Stimulated activated CD8-positive, alpha-beta memory T cell treated with anti-CD3 and anti-CD28 coated beads, Interleukin-12 subunit alpha, Interleukin-12 subunit beta, amount 100 ng/mL, for 24 hours (primary cell): ENCODE data around the gene ANO10.
"Not testable (repeated sequence)": the region's sequence is repeated elsewhere in the genome, so short reads cannot be mapped to it uniquely, and the experiment has no call there.

ENCODE experiments used
- DNase-seq: peaks from one replicate; pipeline ENCODE4 v3.0.0-alpha.2; 2020; ENCODE audit errors: extremely low read depth

ANO10 gene

DNA sequence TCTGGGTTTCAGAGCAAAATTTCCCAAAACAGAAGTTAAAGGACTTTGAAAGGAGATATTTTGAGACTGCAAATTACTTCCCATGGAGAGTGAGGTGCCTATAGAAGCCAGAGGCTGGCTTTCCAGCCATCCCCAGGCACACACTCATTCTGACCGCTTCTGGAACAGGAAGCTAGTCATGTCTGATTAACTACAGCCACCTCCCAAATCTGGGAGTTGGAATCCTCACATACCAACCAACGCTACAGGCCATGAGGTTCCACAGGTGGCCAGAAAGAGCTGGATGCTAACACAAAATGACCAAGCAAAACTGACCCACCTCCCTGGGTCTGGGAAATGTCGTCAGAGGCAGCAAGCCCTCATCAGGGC lies 248.3 kb downstream of the ANO10 start:
- DNase-seq = no peak

DNA sequence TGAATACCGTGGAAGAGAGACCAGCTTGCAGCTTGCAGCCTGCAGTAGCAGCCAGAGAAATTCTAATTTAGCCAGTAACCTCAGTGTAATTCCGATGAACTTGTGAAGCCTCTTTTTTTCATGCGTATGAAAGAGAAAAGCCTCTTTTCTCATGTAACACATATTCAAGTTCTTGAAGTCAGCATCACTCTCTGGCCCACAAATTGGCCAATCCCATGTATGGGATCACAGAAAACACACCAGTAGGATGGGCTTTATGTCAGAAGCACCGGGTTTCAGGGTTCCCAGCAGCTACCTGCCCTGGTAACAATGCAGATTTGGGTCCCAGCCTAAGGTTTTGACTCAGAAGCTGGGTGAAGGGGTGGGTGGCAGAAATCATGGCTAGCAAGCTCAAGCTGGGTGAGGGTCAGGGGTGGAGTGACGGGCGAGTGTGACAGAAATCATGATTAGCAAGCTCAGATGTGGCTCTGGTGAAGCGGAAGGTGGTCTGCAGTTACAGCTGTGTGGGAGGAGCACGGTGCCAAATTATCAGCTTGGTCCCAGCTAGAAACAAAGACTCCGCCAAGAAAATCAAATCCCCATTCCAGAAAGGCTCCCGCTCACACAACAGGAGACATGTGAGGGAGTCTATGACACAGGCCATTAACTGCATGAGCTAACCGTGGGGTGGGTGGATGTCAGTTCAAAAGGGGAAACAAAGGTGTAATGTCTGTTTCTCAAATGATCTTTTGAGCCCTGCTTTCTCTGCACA lies 248.8 kb downstream of the ANO10 start:
- DNase-seq = no peak

DNA sequence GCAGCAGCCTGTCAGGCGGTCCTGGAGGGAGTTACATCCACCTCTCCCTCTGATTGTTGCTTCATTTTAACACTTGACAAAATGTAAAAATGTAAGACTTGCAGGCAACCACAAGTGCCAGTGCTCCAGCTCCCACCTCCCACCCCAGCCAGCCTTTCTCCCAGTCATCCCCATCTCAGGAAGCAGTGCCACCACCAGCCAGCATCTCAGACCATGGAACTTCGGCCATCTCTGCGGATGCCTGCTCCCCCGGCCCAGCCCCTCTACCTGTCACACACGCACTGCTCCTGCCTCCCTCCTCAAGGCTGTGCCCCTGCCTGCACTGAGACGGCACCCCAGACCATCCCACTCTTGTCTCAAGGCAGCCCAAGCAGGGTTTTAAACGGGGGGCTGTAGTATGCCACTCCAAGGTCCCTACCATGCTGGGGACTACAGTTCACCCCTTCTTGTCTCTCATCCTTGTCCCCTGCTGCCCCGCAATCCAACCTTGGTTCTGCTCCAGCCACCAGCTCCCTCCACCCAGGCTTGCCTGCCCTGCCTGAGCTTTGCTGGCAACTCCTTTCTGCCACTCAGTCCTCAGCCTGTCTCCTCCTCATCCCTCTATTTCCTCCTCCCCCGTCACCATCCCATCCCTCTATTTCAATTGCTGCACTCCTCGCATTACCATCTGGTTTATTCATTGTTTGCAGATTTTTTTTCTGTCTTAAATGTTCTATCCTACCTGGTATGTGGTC lies 249.6 kb downstream of the ANO10 start:
- no peak for DNase-seq

DNA sequence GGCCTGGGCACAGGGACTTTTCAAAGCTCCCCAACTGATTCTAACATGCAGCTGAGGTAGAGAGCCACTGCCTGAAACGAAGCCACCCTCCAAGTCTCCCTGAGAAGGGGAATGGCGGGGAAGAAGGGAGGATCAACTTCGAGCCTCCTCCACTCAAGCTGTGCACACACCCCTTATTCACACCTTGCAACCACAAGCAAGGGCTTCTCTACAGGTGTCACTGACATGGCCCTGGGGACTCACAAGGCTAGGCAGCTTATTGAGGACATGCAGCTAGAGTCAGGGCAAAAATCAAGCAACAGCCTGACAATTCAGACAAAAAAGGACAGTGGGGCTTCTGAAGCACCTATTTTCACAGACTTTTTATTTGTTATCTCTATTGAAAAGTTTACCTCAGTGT lies 250.3 kb downstream of the ANO10 start:
- DNase-seq = no peak

DNA sequence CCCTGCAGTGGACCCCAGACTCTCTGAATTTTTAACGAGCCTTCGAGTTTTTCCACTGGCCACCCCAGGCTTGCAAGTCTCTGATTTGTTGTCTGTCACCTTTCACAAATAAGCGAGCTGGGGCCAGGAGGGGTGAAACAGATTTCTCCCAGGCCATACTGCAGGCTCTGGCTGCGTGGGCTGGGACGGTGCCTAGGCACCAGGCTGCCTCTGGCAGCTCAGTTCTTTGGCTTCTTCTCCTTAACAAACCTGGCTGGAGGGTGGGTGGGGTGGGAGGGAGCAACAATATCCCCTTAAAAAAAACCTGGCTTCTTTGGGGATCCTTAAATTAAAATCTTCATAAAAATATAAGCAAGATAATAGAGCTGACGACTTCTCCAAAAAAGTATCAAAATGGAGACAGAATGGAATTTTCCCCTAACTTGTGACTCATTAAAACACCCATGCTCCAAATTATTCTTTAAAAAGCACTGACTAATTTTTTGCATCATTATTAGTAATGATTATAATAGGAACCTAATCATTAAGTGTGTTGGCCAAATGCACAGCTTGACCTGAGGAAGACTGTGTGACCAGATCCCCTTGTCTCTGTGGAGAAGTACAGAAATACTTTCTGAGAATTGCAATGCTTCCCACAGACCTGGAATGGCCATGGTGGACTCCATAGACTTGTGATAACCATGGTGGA lies 251.4 kb downstream of the ANO10 start:
- DNase-seq = no peak

DNA sequence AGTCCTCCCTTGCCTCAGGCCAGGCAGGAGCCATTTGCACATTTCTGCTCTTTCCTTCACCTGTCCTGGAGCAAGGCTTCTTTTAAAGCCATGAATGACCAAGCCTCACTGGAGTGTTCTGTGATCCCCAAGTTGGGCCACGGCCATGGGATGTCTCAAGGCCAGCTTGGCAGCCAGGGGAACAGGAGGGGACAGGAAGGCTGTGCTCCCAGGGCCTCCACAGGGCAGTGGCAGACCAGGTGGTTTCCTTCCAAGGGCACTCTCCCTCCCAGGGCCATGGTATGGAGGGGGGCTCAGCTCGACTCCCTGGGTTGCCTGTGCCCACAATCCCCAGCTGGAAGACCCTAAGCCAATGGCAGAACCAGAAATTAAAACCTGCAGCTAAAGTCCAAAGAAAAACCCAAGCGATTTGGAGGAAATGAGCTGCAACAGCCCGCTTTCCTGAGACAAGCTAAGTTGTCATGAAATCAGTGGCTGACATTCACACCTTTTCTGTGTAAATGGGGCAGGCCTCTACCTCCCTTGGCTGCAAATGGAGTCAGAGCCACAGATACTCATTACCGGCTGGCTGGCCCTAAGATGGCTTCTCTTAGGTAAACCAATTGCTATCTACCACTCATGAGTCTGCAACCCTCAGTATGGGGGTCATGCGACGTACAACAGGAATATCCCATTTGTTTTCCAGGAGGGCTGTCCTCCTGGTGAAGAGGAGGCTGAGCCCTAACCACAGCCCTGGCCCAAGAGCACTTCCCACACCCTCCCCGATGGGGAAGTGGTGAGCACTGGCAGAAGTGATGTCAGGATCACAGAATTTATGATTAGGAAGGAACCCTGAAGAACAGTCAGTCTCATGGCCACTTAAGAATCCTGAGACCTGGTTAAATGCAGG lies 252.2 kb downstream of the ANO10 start:
- no peak for DNase-seq

DNA sequence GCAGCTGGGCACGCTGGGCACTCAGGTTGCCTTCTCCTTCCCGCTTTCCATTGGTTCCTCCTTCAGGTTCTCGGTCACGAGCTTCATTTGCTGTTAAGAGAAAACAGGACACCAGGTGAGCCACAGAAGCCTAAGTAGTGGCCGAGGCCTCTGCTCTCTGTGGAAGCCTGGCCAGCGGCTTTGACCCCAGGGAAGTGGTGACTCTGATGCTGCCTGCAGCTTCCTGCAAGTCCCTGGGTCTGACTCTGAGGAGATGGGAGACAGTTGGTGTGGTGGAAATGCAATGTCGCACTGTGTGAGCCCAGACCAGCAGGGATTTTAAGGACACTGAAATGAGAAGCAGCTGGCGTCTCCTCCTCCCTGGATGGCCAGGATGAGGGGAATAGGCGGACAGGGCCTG lies 254.9 kb downstream of the ANO10 start:
- no peak for DNase-seq

DNA sequence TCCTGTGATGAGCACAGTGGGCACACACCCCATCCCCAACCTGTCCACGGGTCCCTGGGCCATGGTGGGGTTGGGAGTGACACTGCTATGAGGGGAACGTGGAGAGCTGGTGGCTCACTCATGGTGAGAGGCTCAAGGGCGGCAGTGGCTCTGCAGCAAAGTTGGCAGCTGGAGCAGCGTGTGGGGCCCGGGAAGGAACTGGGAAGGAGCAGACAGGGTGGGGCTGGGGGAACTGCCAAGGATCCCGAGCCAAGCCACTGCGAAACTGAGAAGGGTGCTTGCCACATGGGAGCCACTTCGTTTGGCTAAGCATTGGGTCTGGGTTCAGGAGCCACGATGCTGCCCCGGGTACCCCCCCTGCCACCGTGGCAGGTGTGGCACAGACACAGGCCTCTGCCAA lies 255.3 kb downstream of the ANO10 start:
- DNase-seq = no peak

DNA sequence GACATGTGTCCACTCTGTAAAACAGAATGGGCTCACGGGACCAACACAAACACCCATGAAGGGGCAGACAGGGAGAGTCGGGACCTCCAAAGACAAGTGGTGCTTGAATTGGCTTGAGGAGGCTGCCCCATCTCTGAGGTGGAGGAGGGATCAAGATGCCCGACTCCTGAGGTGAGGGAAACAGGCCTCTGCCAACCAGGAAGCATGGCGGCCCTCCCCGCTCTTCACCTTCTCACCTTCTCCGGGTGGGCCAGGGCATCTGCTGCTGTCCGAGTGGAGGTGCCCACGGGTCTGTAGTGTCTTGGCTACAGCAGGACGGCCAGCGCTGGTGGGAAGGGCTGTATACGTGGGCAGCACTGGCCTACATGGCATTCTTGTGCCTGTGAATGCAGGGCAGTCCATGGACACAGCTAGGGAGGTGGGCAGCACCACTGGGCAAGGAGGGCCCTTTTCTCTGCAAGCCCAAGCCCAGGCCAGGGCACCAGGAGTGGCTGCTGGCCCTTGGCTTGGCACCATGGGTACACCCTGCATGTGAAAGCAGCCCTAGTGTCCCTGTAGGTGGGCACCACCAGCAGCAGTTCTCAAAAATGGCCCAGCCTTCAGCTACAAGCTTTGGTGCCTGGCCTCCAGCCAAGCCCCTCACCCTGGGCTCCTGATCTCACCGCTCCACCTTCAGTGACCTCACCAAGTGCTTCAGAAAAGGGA lies 256.1 kb downstream of the ANO10 start:
- DNase-seq = no peak

DNA sequence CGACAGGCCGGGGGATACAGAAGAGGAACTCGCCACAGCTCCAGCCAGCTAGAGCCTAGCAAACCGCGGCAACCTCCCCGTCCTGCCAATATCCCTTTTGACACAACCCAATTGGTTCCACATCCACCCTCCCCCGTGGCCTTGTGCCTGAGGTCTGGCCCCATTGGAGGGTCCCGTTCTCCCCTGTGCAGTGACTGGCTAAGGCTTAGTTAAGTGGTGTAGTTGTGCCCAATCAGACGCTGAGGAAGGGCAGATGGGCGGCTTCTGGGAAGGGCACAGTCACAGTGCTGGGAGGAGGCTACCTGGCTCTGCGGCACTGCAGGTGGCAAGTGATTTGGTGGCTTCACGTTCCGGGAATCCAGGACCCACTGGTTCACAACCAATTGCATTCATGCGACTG lies 256.9 kb downstream of the ANO10 start:
- DNase-seq = no peak

DNA sequence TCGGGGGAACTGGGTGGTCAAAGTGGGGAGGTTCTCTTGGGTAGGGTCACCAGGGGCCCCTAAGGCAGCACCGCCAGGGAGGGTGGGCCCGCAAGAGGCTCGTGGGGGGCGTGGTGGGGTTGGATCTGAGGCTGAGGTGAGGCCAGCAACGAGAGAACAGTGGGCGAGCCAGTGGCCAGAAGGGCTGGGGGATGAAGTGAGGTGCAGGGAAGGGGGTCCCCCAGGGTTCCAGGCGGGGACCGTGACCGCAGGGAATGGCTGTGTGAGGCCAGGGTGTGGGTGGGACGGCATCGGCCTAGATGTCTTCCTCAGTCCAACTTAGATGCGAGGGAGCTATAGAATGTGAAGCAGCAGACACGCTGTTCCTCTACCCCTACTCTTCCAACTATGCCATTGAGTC lies 257.3 kb downstream of the ANO10 start:
- no peak for DNase-seq

DNA sequence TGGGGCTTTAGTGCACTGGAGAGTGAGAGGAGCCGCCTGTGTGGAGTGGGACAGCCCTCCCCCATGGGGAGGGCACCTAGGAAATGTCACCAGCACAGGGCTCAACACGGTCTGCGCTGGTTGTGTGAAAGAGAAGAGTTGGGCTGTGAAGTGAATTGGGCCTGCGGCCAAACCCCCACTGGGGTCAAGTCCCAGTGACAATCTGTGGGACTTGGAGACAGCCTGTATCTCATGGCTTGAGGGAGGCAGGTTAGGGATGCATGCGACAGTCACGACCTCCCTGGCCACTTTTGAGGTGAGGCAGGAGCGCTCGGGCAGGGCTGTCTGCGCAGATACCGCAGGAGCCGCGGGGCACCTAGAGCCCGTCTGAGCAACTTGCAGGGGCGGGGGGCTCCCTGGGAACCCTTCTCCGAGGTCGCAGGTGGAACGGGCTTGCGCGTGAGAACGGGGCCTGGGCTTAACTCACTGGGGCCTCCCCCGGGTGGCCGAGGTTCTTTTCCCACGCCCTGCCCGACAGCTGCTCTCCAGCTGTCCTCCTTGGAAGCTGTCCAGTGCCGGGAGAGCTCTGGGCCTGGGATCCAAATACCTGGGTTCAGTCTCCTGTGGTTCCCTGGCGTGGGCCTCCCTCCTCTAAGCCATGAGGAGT lies 258.1 kb downstream of the ANO10 start:
- DNase-seq = no peak

DNA sequence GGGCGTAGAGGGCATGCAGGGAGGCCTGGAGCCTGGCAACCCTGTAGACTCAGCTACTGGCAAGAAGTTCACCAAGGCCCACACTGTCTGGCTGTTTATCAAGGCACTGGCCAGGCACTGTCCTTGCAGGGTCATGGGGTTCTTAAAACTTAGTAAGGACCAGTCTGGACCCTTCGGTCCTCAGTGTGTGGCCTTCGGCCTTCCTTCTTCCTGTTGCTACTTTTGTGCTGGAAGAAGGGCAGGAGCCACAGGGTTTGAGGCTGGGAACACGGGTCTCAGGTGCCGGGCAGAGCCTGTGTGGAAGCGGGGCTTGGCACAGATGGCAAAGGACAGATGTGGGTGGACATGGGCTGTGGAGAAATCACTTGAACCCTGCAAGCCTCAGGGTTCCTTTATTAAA lies 258.9 kb downstream of the ANO10 start:
- no peak for DNase-seq

DNA sequence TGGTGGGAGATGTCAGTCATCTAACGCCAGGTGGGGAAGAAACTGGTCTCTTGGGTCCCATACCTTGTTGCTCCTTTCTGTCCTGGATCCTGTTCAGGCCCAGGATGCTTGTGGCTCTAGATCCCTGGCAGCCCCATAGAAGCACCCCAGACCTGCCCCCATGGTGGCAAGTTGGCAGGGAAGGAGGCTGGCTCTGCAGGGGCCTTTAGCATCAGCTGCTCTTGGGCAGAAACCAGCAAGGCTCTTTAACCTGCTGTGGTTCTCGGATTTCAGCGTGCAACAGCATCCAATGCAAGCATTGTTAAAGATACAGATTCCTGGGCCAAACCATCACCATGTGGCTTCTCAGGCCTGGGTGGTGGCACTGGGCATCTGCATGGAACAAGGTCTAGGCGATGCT lies 259.6 kb downstream of the ANO10 start:
- no peak for DNase-seq

DNA sequence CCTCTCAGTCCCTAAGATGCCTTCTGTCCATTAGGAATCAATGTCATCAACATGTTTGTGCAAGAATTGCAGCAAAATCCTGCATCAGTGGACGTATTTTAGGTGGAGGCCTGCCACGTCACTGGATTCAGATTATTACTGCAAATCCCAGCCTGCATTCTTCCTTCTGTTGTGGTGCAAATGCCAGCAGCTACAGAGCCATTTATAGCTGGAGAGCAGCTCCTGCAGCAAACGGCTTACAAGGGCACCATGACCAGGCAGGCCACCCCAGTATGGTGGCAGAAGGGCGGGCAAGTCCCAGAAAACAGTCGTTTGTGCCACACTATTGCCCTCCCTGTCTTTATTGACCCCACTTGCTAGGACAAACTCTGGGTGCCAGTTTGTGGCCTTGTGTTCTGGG lies 260.7 kb downstream of the ANO10 start:
- DNase-seq = no peak

DNA sequence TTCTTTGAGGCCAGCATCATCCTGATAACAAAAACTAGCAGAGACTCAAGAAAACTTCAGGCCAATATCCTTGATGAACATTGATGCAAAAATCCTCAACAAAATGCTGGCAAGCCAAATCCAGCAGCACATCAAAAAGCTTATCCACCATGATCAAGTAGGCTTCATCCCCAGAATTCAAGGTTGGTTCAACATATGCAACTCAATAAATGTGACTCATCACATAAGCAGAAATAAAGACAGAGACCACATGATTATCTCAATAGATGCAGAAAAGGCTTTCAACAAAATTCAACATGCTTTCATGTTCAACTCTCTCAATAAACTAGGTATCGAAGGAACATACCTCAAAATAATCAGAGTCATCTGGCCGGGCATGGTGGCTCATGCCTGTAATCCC lies 265.8 kb downstream of the ANO10 start:
- DNase-seq = not testable (repeated sequence)

DNA sequence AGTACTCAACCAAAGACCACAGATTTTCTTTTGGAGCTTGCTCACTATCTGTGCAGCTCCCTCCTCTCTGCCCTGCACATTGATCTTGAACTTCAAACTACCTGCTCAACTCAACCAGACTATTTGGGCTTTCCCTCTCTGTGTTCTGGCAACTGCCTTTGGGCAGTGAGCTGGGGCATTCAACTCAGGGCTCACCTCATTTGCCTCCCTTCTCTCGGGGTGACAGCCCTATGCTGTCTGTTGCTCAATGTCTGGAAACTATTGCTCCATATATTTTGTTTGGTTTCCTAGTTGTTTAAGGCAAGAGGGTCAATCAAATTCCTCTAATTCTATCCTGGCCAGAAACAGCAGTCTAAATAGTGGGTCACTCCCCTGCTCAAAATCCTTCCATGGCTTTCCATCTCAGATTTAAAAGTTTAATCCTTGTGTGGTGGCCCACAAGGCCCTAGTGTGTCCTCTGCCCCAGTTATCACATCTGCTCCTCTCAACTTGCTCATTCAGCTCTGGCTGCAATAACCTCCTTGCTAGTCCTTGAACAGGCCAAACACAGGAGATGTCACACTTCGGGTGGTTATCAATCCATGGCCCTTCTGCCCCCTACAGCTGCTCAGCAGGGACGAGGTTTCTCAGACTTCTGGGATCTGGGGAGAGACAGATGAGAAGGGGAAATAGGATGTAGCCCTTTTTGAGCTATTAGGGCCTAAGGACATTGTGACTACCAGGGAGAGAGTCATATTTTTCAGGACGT lies 267.7 kb downstream of the ANO10 start:
- DNase-seq = no peak

DNA sequence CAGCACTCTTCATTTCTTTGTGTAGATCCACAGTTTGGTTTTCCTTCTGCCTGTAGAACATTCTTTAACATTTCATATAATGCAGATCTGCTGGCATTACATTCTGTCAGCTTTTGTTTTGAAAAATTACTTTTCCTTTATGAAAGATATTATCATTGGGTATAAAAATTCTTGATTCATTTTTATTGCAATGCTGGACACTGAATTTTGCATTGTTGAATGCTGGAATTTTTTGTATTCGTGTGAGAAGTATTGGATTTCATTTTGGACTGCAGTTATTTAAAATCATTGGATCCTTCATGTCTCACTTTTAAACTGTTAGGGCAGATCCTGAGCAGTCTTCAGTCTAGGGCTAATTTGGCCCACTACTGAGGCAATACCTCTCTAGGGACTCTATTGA lies 268.4 kb downstream of the ANO10 start:
- no peak for DNase-seq

DNA sequence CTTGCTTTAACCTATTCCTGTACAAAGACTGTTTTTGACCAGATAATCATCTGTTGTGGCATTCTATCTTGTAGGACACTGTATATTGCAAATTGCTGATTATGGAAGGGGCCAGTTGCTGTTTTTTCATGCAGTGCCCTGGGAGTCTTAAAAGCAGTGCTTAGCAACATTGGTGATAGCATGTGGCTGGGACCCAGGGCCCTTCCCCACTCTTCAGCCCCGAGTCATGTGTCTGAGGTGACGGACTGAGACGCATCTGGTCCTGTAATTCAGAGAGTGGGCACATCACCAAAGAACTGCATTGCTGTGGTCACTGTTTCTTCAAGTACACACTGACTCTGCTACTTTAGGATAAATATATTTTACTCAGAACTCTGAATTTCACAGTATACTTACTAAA lies 272.1 kb downstream of the ANO10 start:
- DNase-seq = no peak
